C4-2B (cell line): Measurements from ENCODE around the gene PROM1.

Source experiments
- ZFX ChIP-seq: fragments of 450-650 bp; IDR thresholded peaks from 2 replicates; pipeline ENCODE4 v1.6.1; 2017
- TF ChIP-seq, protein P1 (sequence below): fragments of 450-650 bp; conservative IDR thresholded peaks from 2 replicates; pipeline ENCODE4 v1.5.1; 2017; ENCODE audit warnings: mild to moderate bottlenecking

DNA sequence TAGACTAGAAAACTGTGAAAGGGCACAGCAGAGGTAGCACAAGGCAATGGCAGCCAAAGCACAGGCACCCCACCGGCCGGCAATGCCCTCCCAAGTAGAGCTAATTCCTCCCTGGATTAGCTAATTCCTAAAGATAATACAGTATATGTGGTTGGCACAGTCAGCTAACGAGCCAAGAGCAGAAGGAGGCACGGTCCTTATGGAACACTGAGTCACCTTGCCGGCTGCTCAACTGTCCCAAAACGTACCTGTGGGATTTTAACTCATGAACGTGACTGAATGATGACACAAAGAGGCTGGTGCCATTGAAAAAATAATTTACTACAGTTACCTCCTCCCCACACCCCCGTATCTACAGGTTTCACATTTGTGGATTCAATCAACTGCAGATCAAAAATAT, 136.1 kb downstream of the PROM1 start:
- TF ChIP-seq, protein P1, sequence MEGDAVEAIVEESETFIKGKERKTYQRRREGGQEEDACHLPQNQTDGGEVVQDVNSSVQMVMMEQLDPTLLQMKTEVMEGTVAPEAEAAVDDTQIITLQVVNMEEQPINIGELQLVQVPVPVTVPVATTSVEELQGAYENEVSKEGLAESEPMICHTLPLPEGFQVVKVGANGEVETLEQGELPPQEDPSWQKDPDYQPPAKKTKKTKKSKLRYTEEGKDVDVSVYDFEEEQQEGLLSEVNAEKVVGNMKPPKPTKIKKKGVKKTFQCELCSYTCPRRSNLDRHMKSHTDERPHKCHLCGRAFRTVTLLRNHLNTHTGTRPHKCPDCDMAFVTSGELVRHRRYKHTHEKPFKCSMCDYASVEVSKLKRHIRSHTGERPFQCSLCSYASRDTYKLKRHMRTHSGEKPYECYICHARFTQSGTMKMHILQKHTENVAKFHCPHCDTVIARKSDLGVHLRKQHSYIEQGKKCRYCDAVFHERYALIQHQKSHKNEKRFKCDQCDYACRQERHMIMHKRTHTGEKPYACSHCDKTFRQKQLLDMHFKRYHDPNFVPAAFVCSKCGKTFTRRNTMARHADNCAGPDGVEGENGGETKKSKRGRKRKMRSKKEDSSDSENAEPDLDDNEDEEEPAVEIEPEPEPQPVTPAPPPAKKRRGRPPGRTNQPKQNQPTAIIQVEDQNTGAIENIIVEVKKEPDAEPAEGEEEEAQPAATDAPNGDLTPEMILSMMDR: no peak
- TF ChIP-seq ZFX: no peak
